Urinary bladder (tissue), 4 donors: ENCODE measurements around the gene TXNRD1. TPM values are rescaled to one million over a fixed set of nuclear protein-coding genes. Genes with fewer than 3 reads are reported as not detected.

Experiments used
- DNase-seq: peaks from one replicate; pipeline ENCODE4 v3.0.0-alpha.2; 2015; ENCODE audit errors: extremely low spot score
- H3K27ac ChIP-seq: one replicate; pipeline ENCODE4 v1.5.1; 2013; ENCODE audit warnings: low read depth, mild to moderate bottlenecking, moderate library complexity
- H3K36me3 ChIP-seq: one replicate; pipeline ENCODE4 v1.6.1; 2013; ENCODE audit warnings: mild to moderate bottlenecking, moderate library complexity; ENCODE audit not compliant: insufficient read depth
- H3K4me1 ChIP-seq: one replicate; pipeline ENCODE4 v1.6.1; 2013; ENCODE audit warnings: mild to moderate bottlenecking, moderate library complexity; ENCODE audit not compliant: insufficient read depth
- H3K4me3 ChIP-seq: one replicate; pipeline ENCODE4 v1.5.1; 2013; ENCODE audit warnings: low read depth, low read length
- WGBS: extraction: QIAGEN DNeasy Blood & Tissue Kit; methylation state at CpG from one replicate; pipeline ENCODE4 v1.1.7; 2013; 5-methylcytosine and 5-hydroxymethylcytosine counted together
- polyA plus RNA-seq: library from polyadenylated mRNA; stranded (reverse); fragments of 200-250 nt; gene quantifications from one replicate; pipeline ENCODE4 v1.2.3, GENCODE V29; 2013
- total RNA-seq: library from RNA; depleted of rRNA; stranded (reverse); fragments of >200 nt; gene quantifications from one replicate; pipeline ENCODE4 v1.2.3, GENCODE V29; 2014
- donor health status: healthy with polysubstance abuse.
- donor health status: healthy.

The TXNRD1 gene
- total and polyA plus RNA-seq, 2 donors = 69.4 to 267 TPM

DNA sequence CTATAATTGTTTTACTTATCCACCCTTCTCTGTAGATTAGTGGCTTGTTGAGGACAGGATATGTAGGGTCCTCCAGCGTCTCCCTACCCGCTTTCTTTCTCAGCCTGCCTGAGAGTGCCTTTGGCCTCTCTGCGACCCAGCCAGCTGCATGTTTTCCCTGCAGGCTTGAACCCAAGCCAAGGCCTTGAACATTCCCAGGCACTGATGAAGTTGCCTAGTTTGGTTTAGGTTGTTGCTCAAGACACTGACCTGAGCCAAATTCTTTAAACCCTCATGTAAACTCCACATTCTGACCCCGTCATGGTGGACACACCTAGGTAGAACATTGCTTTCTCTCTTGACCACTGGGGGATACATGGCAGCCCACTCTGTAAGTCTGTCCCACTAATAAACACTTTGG, 33.4 kb upstream of the TXNRD1 start:
- 28% methylated on average over 4 of the region's 4 CpGs for WGBS

GRCh38 chr12:104182621-104183378, 32.8 kb upstream of the TXNRD1 start:
- Histone ChIP-seq H3K36me3 (no peaks in the 10 kb centered on the region), H3K4me1 (no peaks in the 10 kb centered on the region), H3K27ac (no peak overlapping the region), H3K4me3 (no peak overlapping the region)
- DNase-seq = no peak
- 91% methylated on average over 5 of the region's 5 CpGs for WGBS

More for the DNA sequence above, 33.4 kb upstream of the TXNRD1 start:
- Histone ChIP-seq H3K4me1 (no peaks in the 10 kb centered on the region), H3K27ac (no peak overlapping the region), H3K4me3 (no peak overlapping the region), H3K36me3 (no peaks in the 10 kb centered on the region)
- no peak for DNase-seq

GRCh38 chr12:104183443-104183842, 32.1 kb upstream of the TXNRD1 start:
- Histone ChIP-seq H3K4me3 (no peak overlapping the region), H3K4me1 (no peaks in the 10 kb centered on the region), H3K27ac (no peak overlapping the region), H3K36me3 (no peaks in the 10 kb centered on the region)
- DNase-seq = no peak
- WGBS = 96% methylated on average over 3 of the region's 3 CpGs

DNA sequence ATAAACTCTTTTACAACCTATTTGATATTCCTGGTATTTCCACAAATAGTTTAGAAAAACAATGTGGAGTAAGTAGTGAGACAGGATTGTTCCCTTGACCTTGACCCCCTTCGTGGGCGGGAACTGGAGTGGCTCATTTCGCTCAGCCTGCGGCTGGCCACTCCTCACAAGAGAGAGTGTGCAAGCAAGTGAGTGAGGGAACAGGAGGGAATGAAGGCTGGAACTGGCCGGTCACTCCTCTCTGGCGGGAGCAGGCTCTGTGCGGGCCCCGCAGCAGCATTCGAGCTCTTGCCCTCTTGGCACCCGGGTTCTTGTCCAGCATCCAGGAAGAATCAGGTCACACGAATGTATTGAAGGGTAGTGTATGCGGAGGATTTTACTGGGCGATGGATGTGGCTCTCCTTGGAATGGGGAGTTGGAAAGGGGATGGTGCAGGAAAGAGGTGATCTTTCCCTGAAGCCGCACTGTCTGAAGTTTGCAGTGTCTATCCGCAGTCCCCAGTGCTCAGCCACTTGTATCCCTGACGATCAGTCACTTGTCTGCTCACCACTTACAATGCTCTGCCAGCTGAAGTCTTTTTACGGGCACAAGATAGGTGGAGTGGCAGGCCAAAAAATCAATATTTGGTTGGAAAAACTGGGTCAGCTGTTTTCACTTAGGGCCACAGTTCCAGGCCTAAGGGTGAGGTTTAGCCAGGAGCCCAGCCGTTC, 28.0 kb upstream of the TXNRD1 start:
- no peak overlapping the region for H3K4me3 ChIP-seq
- DNase-seq = no peak
- no peaks in the 10 kb centered on the region for H3K36me3 ChIP-seq
- no peak overlapping the region for H3K27ac ChIP-seq
- no peaks in the 10 kb centered on the region for H3K4me1 ChIP-seq
- 94% methylated on average over 18 of the region's 18 CpGs for WGBS

GRCh38 chr12:104188534-104188933, 27.0 kb upstream of the TXNRD1 start:
- no peak for DNase-seq
- no peaks in the 10 kb centered on the region for H3K4me1 ChIP-seq
- no peaks in the 10 kb centered on the region for H3K36me3 ChIP-seq
- no peak overlapping the region for H3K4me3 ChIP-seq
- no peak overlapping the region for H3K27ac ChIP-seq
- WGBS = 97% methylated on average over 3 of the region's 3 CpGs

GRCh38 chr12:104189915-104190555, 25.5 kb upstream of the TXNRD1 start:
- H3K4me3 ChIP-seq = no peak overlapping the region
- no peak overlapping the region for H3K27ac ChIP-seq
- H3K36me3 ChIP-seq = no peaks in the 10 kb centered on the region
- 96% methylated on average over 2 of the region's 2 CpGs for WGBS
- no peak for DNase-seq
- no peaks in the 10 kb centered on the region for H3K4me1 ChIP-seq

DNA sequence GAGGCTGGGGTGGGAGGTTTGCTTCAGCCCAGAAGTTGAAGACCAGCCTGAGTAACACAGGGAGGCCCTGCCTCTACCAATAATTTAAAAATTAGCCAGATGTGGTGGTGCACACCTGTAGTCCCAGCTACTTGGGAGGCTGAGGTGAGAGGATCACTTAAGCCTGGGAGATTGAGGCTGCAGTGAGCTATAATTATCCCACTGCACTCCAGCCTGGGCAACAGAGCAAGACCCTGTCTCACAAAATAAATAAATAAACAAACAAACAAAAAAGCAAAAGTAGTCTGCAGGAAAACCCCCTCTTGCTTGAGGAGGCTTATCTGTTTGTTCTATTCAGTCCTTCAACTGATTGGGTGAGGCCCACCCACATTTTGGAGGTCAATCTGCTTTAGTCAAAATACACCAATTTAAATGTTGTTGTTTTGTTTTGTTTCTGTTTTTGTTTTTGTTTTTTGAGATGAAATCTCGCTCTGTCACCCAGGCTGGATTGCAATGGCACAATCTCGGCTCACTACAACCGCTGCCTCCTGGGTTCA, 24.9 kb upstream of the TXNRD1 start:
- no peaks in the 10 kb centered on the region for H3K36me3 ChIP-seq
- no peaks in the 10 kb centered on the region for H3K4me1 ChIP-seq
- WGBS = 96% methylated on average over 3 of the region's 3 CpGs
- no peak overlapping the region for H3K4me3 ChIP-seq
- DNase-seq = no peak
- H3K27ac ChIP-seq = no peak overlapping the region

GRCh38 chr12:104197264-104197663, 18.3 kb upstream of the TXNRD1 start:
- Histone ChIP-seq H3K4me3 (no peak overlapping the region), H3K36me3 (no peaks in the 10 kb centered on the region), H3K4me1 (no peaks in the 10 kb centered on the region), H3K27ac (no peak overlapping the region)
- WGBS = 48% methylated on average over 2 of the region's 2 CpGs
- no peak for DNase-seq

GRCh38 chr12:104199964-104200363, 15.6 kb upstream of the TXNRD1 start:
- no peak for DNase-seq
- H3K27ac ChIP-seq = no peak overlapping the region
- H3K4me3 ChIP-seq = no peak overlapping the region
- no peaks in the 10 kb centered on the region for H3K4me1 ChIP-seq
- no peaks in the 10 kb centered on the region for H3K36me3 ChIP-seq
- WGBS = 86% methylated on average over 2 of the region's 2 CpGs

DNA sequence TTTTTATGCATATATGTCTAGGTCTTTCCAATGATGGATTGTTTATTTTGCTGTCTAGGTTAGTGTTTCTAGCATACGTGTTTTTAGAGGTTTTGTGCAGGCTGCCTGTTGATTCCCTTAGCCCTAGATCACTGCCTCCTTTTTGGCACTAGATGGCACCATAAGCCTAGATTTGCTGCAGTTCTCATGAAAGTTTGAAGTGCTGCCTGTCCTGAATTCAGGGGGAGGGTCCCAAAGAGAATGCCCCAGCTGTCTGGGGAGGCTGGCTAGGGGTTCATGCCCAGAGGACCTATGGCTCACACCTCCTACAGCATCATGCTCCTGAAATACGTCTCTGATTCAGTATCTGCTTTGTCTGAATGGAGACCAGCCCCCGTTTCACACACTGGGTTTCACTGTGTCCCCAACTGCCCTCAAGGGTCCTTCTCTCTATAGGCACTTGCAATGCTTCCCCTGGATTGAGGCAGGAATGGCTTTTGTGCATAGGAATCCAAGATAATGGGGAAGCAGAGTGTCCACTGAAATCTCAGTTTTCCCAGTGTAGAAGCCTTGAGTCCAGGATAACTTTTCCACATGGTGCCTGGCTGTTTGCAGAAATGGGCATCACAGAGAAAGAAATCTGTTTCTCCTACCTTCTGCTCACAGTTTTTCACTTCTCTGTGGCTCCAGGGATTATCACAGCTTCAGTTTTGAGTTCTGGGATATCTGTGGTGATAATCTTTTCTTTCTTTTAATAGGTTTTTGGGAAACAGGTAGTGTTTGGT, 14.2 kb upstream of the TXNRD1 start:
- H3K4me1 ChIP-seq = no peaks in the 10 kb centered on the region
- 42% methylated on average over 3 of the region's 3 CpGs for WGBS
- DNase-seq = no peak
- H3K36me3 ChIP-seq = no peaks in the 10 kb centered on the region
- no peak overlapping the region for H3K4me3 ChIP-seq
- no peak overlapping the region for H3K27ac ChIP-seq

DNA sequence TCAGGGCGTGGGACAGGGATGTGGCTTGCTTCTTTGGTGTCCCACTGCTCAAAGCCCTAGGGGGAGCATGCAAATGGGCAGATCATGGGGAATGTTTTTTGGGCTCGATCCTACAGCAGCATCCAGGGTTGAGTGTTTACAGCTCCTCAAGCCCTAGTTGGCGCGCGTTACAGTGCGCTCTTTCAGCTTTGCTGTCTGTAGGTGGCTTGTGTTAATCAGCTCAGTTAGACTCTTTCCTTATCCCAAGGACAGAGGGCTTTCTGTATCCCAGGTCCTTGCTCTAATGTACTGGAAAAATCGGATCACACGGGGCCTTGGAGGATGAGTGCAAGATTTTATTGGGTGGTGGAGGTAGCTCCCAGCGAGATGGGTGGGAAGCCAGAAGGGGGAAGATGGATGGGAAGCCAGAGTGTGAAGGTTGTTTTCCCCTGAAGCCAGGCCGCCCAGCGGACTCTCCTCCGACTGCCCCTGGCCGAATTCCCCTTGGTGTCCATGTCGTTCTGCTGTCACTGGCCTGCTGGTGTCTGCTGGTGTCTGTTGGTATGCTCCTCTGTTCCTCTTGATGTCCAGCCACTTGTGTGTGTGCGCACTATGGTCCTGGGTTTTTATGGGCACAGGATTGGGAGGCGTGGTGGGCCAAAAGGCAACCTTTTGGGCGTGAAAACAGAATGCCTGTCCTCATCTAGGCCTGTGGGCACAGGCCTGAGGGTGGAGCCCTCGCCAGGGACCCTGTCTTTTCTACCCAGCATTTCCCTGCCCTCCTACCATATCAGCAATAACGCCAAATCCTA, 10.7 kb upstream of the TXNRD1 start:
- no peak for DNase-seq
- H3K4me1 ChIP-seq = no peaks in the 10 kb centered on the region
- no peak overlapping the region for H3K27ac ChIP-seq
- 76% methylated on average over 19 of the region's 19 CpGs for WGBS
- no peak overlapping the region for H3K4me3 ChIP-seq
- H3K36me3 ChIP-seq = no peaks in the 10 kb centered on the region

- H3K4me3 ChIP-seq = no peak overlapping the region
- H3K27ac ChIP-seq = no peak overlapping the region
- DNase-seq = no peak
- H3K4me1 ChIP-seq = no peaks in the 10 kb centered on the region
- H3K36me3 ChIP-seq = no peaks in the 10 kb centered on the region
- whole genome bisulfite sequencing = 87% methylated on average over 8 of the region's 8 CpGs
These were observed 8.0 kb upstream of the TXNRD1 start for GRCh38 chr12:104207416-104208205.
